ENCODE data around the gene THSD7B.

DNA sequence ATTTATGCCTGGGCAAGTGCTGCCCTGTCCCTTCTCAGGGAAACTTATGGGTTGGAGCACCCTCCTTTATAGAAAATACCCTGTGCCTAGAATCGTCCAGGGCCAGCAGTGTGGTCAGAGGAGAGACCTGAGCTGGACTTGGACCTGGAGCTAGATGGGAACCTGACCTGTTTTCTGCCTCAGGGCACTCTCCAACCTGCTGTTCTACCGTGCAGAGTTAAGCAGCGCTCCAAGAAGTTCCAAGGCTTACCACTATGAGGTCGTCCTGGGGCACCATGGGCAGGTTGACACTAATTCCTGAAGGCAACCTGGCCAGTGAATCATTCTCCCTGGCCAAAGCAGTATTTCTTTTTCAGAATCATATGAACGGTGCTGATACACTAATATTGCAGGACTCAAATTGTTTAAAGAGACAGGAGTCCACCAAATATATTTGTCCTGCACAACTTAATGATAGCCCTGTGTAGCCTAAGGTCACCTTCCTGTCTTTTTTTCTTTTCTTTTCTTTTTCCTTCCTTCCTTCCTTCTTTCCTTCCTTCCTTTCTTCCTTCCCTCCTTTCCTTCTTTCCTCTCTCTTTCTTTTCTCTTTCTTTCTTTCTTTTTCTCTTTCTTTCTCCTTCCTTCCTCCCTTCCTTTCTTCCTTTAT, 743.5 kb downstream of the THSD7B start:
- TF ChIP-seq POLR2A (IDR thresholded peaks at IDR 0.05) (no peak), EP300 (IDR thresholded peaks at IDR 0.05) (no peak), POLR2AphosphoS5 (IDR thresholded peaks at IDR 0.05) (no peak)
- TF ChIP-seq, protein P1, sequence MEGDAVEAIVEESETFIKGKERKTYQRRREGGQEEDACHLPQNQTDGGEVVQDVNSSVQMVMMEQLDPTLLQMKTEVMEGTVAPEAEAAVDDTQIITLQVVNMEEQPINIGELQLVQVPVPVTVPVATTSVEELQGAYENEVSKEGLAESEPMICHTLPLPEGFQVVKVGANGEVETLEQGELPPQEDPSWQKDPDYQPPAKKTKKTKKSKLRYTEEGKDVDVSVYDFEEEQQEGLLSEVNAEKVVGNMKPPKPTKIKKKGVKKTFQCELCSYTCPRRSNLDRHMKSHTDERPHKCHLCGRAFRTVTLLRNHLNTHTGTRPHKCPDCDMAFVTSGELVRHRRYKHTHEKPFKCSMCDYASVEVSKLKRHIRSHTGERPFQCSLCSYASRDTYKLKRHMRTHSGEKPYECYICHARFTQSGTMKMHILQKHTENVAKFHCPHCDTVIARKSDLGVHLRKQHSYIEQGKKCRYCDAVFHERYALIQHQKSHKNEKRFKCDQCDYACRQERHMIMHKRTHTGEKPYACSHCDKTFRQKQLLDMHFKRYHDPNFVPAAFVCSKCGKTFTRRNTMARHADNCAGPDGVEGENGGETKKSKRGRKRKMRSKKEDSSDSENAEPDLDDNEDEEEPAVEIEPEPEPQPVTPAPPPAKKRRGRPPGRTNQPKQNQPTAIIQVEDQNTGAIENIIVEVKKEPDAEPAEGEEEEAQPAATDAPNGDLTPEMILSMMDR (IDR thresholded peaks at IDR 0.05) = no peak
